GM19467 (cell line): ENCODE results near the gene MPHOSPH8.

Experiments used
- ATAC-seq: cut with Tn5 transposase; IDR thresholded peaks from one replicate; pipeline ENCODE4 v1.9.1; 2021; ENCODE audit warnings: mild to moderate bottlenecking, moderate library complexity; ENCODE audit not compliant: unreplicated experiment

The MPHOSPH8 gene

GRCh38 chr13:19633479-19634255, at the start of gene MPHOSPH8:
MPHOSPH8 (plus strand) TSS chr13:19633659; CDS start chr13:19633749, 90 bp downstream.
- peak; percentile 99 for ATAC-seq

- peak; percentile 72 for ATAC-seq
Observed at GRCh38 chr13:19586904-19587634, 46.4 kb upstream of the MPHOSPH8 start.

GRCh38 chr13:19587635-19588300, 45.7 kb upstream of the MPHOSPH8 start:
- peak; percentile 63 for ATAC-seq

GRCh38 chr13:19589312-19589711, 44.1 kb upstream of the MPHOSPH8 start:
- no peak for ATAC-seq

- no peak for ATAC-seq
Observed at GRCh38 chr13:19590423-19590822, 43.0 kb upstream of the MPHOSPH8 start.

- ATAC-seq = no peak
Observed at GRCh38 chr13:19591864-19592263, 41.6 kb upstream of the MPHOSPH8 start.

- ATAC-seq = no peak
Observed at GRCh38 chr13:19592657-19593180, 40.7 kb upstream of the MPHOSPH8 start.

- ATAC-seq = no peak
Observed at GRCh38 chr13:19596086-19596485, 37.4 kb upstream of the MPHOSPH8 start.

- ATAC-seq = no peak
Observed at GRCh38 chr13:19596960-19597361, 36.5 kb upstream of the MPHOSPH8 start.

GRCh38 chr13:19597523-19597922, 35.9 kb upstream of the MPHOSPH8 start:
- no peak for ATAC-seq

- ATAC-seq = peak; percentile 84
Observed at GRCh38 chr13:19601749-19602725, 31.4 kb upstream of the MPHOSPH8 start.

GRCh38 chr13:19604306-19604705, 29.2 kb upstream of the MPHOSPH8 start:
- ATAC-seq = no peak

GRCh38 chr13:19605161-19605955, 28.1 kb upstream of the MPHOSPH8 start:
- no peak for ATAC-seq

- ATAC-seq = no peak
Observed at GRCh38 chr13:19606152-19606551, 27.3 kb upstream of the MPHOSPH8 start.

- ATAC-seq = no peak
Observed at GRCh38 chr13:19606737-19607136, 26.7 kb upstream of the MPHOSPH8 start.

GRCh38 chr13:19607523-19608078, 25.9 kb upstream of the MPHOSPH8 start:
- ATAC-seq = no peak

GRCh38 chr13:19618977-19619376, 14.5 kb upstream of the MPHOSPH8 start:
- no peak for ATAC-seq

GRCh38 chr13:19622193-19622592, 11.3 kb upstream of the MPHOSPH8 start:
- no peak for ATAC-seq

GRCh38 chr13:19624265-19624664, 9.2 kb upstream of the MPHOSPH8 start:
- no peak for ATAC-seq
